A673 (cell line): ENCODE results near the gene SIGLEC7. TPM values are rescaled to one million over a fixed set of nuclear protein-coding genes. Genes with fewer than 3 reads are reported as not detected.

Experiments
- BruUV-seq: library from RNA; stranded (reverse); fragments of 400-500 nt; replicated peaks from 2 replicates; lab custom pipeline; 2021; lab: Mats Ljungman, UMichigan
- CTCF ChIA-PET: fragments of 300-600 bp; sonication (Branson Sonifier 250); formaldehyde crosslinking; loops from one replicate; lab custom pipeline; 2022; ENCODE audit warnings: antibody characterized with exemption; lab: Charles Lee
- POLR2A ChIA-PET: fragments of 300-600 bp; sonication (Branson Sonifier 250); formaldehyde crosslinking; loops from one replicate; lab custom pipeline; 2022; ENCODE audit warnings: antibody characterized with exemption; ENCODE audit not compliant: low non-redundant PET; lab: Charles Lee
- DNase-seq: peaks from one replicate; pipeline ENCODE4 v3.0.0-alpha.2; 2015; ENCODE audit warnings: low spot score
- H3K27ac ChIP-seq: fragments of 200-600 bp; sonication (generic); 2 replicates; pipeline ENCODE4 v1.5.1; 2016; ENCODE audit warnings: mixed run types, low read depth, mild to moderate bottlenecking, mixed read lengths, antibody characterized with exemption, low read length; ENCODE audit not compliant: poor library complexity, severe bottlenecking
- H3K27me3 ChIP-seq: fragments of 200-600 bp; sonication (generic); replicated peaks from 2 replicates; pipeline ENCODE4 v1.6.1; 2017; ENCODE audit warnings: mixed run types, low read depth, mild to moderate bottlenecking, mixed read lengths, antibody characterized with exemption, low read length; ENCODE audit not compliant: insufficient read depth, poor library complexity
- H3K36me3 ChIP-seq: fragments of 200-600 bp; sonication (generic); 2 replicates; pipeline ENCODE4 v1.6.1; 2016; ENCODE audit warnings: mixed run types, mild to moderate bottlenecking, mixed read lengths, antibody characterized with exemption, low read length; ENCODE audit not compliant: insufficient read depth, poor library complexity, severe bottlenecking
- H3K4me1 ChIP-seq: fragments of 200-600 bp; sonication (generic); 2 replicates; pipeline ENCODE4 v1.6.1; 2017; ENCODE audit warnings: mixed run types, mild to moderate bottlenecking, mixed read lengths, antibody characterized with exemption, low read length; ENCODE audit not compliant: insufficient read depth, poor library complexity, severe bottlenecking
- H3K4me3 ChIP-seq: fragments of 200-600 bp; sonication (generic); 2 replicates; pipeline ENCODE4 v1.5.1; 2016; ENCODE audit warnings: low read depth, mixed run types, mild to moderate bottlenecking, mixed read lengths, low read length; ENCODE audit not compliant: poor library complexity, severe bottlenecking
- H3K9me3 ChIP-seq: fragments of 200-600 bp; sonication (generic); 2 replicates; pipeline ENCODE4 v1.6.1; 2016; ENCODE audit warnings: mixed run types, low read depth, mild to moderate bottlenecking, mixed read lengths, antibody characterized with exemption, low read length; ENCODE audit not compliant: poor library complexity, severe bottlenecking
- CTCF ChIP-seq: fragments of 300-800, 200-600 bp; sonication (generic); conservative IDR thresholded peaks from 2 replicates; pipeline ENCODE4 v1.5.1; 2017; ENCODE audit warnings: low read depth, mild to moderate bottlenecking, antibody characterized with exemption, low read length, moderate library complexity, mixed read lengths
- EZH2 ChIP-seq: fragments of 200-600 bp; sonication (generic); IDR thresholded peaks from 2 replicates; pipeline ENCODE4 v1.6.1; 2017; ENCODE audit warnings: borderline replicate concordance, low read depth, mild to moderate bottlenecking, mixed read lengths, antibody characterized with exemption, low read length; ENCODE audit not compliant: poor library complexity, severe bottlenecking
- intact Hi-C: fragments of 100-400 bp; cut with micrococcal nuclease; formaldehyde crosslinking; loops from one replicate; pipeline ENCODE4 v1.10.0; 2022; ENCODE audit not compliant: unreplicated experiment
- total RNA-seq: library from RNA; stranded (reverse); gene quantifications from 2 replicates; pipeline ENCODE4 v1.2.3, GENCODE V29; 2021

Gene SIGLEC7
- total RNA-seq, 1 experiment from 2014 or later, result not detected

DNA sequence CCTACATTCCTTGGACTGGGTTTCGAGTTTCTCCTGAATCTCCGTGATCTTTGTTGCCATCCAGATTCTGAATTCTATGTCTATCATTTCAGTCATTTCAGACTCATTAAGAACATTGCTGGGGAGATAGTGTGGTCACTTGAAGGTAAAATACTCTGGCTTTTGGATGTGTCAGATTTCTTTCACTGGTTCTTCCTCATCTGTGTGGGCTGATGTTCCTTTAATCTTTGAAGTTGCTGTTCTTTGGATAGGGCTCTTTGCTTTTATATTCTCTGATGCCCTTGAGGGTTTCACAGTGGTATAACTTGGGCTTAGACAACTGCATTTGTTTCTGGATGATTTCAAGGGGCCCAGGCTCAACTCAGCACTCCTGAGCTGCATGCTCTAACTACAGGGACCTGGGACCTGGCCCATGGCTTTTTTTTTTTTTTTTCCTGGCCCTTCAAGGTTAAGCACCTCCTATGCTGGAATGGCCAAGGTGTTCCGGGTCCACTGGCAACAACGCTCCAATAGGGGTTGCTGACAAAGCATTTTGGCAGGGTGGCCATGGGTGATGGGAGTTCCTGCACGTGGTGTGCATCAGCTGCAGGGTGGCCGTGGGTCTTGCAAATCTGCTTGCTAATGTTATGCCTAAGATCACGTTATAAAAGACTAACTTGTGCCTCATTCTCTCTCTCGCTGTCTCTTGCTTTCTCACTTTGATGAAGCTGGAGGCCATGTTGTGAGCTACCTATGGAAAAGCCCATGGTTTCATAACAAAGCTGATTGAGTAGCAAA is 5.9 kb upstream of the SIGLEC7 start:
- Histone ChIP-seq H3K4me3 (no peak overlapping the region), H3K4me1 (no peaks in the 10 kb centered on the region), H3K36me3 (no peaks in the 10 kb centered on the region), H3K27me3 (peaks cover 35% of the 10 kb centered on the region), H3K9me3 (peaks cover 6% of the 10 kb centered on the region), H3K27ac (no peak overlapping the region)
- intact Hi-C loops, result no loop called here
- TF ChIP-seq EZH2 (no peak), CTCF (no peak)
- CTCF ChIA-PET, result interaction anchor here (0.6 kb wide), 1 partner anchor 8 kb away, joined by 3 read pairs; no protein-coding TSS in a partner anchor
- POLR2A ChIA-PET, result no interaction called here
- no TSS peak for BruUV-seq
- no peak for DNase-seq

- POLR2A ChIA-PET, result no interaction called here
- intact Hi-C loops, result no loop called here
- no peak overlapping the region for H3K27ac ChIP-seq
- H3K4me3 ChIP-seq, result no peak overlapping the region
- H3K27me3 ChIP-seq, result peaks cover 40% of the 10 kb centered on the region
- no peaks in the 10 kb centered on the region for H3K36me3 ChIP-seq
- TF ChIP-seq CTCF (no peak), EZH2 (no peak)
- no peaks in the 10 kb centered on the region for H3K4me1 ChIP-seq
- H3K9me3 ChIP-seq, result peaks cover 6% of the 10 kb centered on the region
- BruUV-seq, result no TSS peak
- CTCF ChIA-PET, result no interaction called here
- DNase-seq, result no peak
Observed at GRCh38 chr19:51136851-51137551, 5.1 kb upstream of the SIGLEC7 start.

GRCh38 chr19:51137792-51138425 is 4.2 kb upstream of the SIGLEC7 start:
- POLR2A ChIA-PET, result no interaction called here
- H3K27me3 ChIP-seq, result peaks cover 40% of the 10 kb centered on the region

More at GRCh38 chr19:51137792-51138425, 4.2 kb upstream of the SIGLEC7 start:
- peaks cover 6% of the 10 kb centered on the region for H3K9me3 ChIP-seq
- DNase-seq, result no peak
- no peaks in the 10 kb centered on the region for H3K36me3 ChIP-seq
- TF ChIP-seq CTCF (no peak), EZH2 (no peak)
- CTCF ChIA-PET, result no interaction called here
- intact Hi-C loops, result no loop called here
- H3K27ac ChIP-seq, result no peak overlapping the region
- no TSS peak for BruUV-seq
- H3K4me1 ChIP-seq, result no peaks in the 10 kb centered on the region
- H3K4me3 ChIP-seq, result no peak overlapping the region
